Amygdala (tissue), 56 donors: ENCODE results near the gene SPATA33.
"Not testable (repeated sequence)": the region's sequence is repeated elsewhere in the genome, so short reads cannot be mapped to it uniquely, and the experiment has no call there.

ENCODE experiments used
- DNase-seq, 56 donors: peaks; one replicate each; lab custom pipeline; 2025; lab: John Stamatoyannopoulos, UW

SPATA33 gene

GRCh38 chr16:89624777-89625761, 32.6 kb upstream of the SPATA33 start:
- DNase-seq, result no peak

- DNase-seq, result no peak
These were observed 27.6 kb upstream of the SPATA33 start for GRCh38 chr16:89629827-89630610.

GRCh38 chr16:89633064-89633631, 24.5 kb upstream of the SPATA33 start:
- DNase-seq, result no peak

- DNase-seq, result not testable (repeated sequence)
These were observed 22.9 kb upstream of the SPATA33 start for GRCh38 chr16:89634463-89635385.

GRCh38 chr16:89636663-89637062, 21.0 kb upstream of the SPATA33 start:
- no peak for DNase-seq

- no peak for DNase-seq
These were observed 20.3 kb upstream of the SPATA33 start for GRCh38 chr16:89637379-89637778.

GRCh38 chr16:89638455-89638854, 19.2 kb upstream of the SPATA33 start:
- DNase-seq, result no peak

- DNase-seq, result no peak
These were observed 18.3 kb upstream of the SPATA33 start for GRCh38 chr16:89639385-89639784.

- peak in 1 of 56 donors; percentile 9 for DNase-seq
These were observed 16.0 kb upstream of the SPATA33 start for GRCh38 chr16:89641458-89642119.

GRCh38 chr16:89642574-89642973, 15.1 kb upstream of the SPATA33 start:
- DNase-seq, result no peak

- DNase-seq, result no peak
These were observed 13.8 kb upstream of the SPATA33 start for GRCh38 chr16:89643769-89644300.

GRCh38 chr16:89645122-89645521, 12.5 kb upstream of the SPATA33 start:
- DNase-seq, result no peak

- no peak for DNase-seq
These were observed 11.4 kb upstream of the SPATA33 start for GRCh38 chr16:89646270-89646669.

- no peak for DNase-seq
These were observed 10.7 kb upstream of the SPATA33 start for GRCh38 chr16:89646906-89647305.

- peak in 3 of 56 donors; percentile 12 to 23 (median 18) for DNase-seq
These were observed 6.1 kb upstream of the SPATA33 start for GRCh38 chr16:89651584-89651983.

GRCh38 chr16:89653656-89654295, 3.9 kb upstream of the SPATA33 start:
- DNase-seq, result no peak

GRCh38 chr16:89655062-89655643, 2.5 kb upstream of the SPATA33 start:
- no peak for DNase-seq

GRCh38 chr16:89656435-89657121, 1.1 kb upstream of the SPATA33 start:
- no peak for DNase-seq
